Neuronal stem cell (in vitro differentiated cells): ENCODE results near the gene ANTXR1.
A peak's percentile ranks its signal among the peaks of the same experiment; 100 is the strongest.

ENCODE experiments used
- DNase-seq: peaks from one replicate; pipeline ENCODE4 v3.0.0-alpha.2; 2013; ENCODE audit warnings: low spot score
- H2AFZ ChIP-seq: one replicate; pipeline ENCODE4 v1.6.1; 2013; ENCODE audit warnings: mild to moderate bottlenecking, low read length, inconsistent platforms
- H2AK5ac ChIP-seq: 2 replicates; pipeline ENCODE4 v1.6.1; 2013; ENCODE audit warnings: low read depth, mild to moderate bottlenecking, inconsistent platforms, low read length, moderate library complexity, mixed read lengths
- H2BK120ac ChIP-seq: 2 replicates; pipeline ENCODE4 v1.6.1; 2013; ENCODE audit warnings: low read depth, mild to moderate bottlenecking, inconsistent platforms, low read length, moderate library complexity, mixed read lengths
- H2BK12ac ChIP-seq: one replicate; pipeline ENCODE4 v1.6.1; 2013; ENCODE audit warnings: low read length, inconsistent platforms
- H2BK15ac ChIP-seq: 2 replicates; pipeline ENCODE4 v1.6.1; 2013; ENCODE audit warnings: mild to moderate bottlenecking, low read length, inconsistent platforms, mixed read lengths
- H2BK5ac ChIP-seq: one replicate; pipeline ENCODE4 v1.6.1; 2013; ENCODE audit warnings: inconsistent platforms, mild to moderate bottlenecking, low read length, moderate library complexity
- H3K14ac ChIP-seq: one replicate; pipeline ENCODE4 v1.6.1; 2013; ENCODE audit warnings: low read length, inconsistent platforms
- H3K18ac ChIP-seq: 2 replicates; pipeline ENCODE4 v1.6.1; 2013; ENCODE audit warnings: low read length, inconsistent platforms
- H3K23ac ChIP-seq: 2 replicates; pipeline ENCODE4 v1.6.1; 2013; ENCODE audit warnings: low read depth, mild to moderate bottlenecking, mixed read lengths, low read length, inconsistent platforms; ENCODE audit not compliant: poor library complexity
- H3K27ac ChIP-seq: replicated peaks from 3 replicates; pipeline ENCODE4 v1.5.1; 2013; ENCODE audit warnings: low read length, inconsistent platforms
- H3K27me3 ChIP-seq, 3 experiments: 2 replicates each; pipeline ENCODE4 v1.6.1; 2013; ENCODE audit warnings: low read length in 3 of 3, mild to moderate bottlenecking in 2 of 3, inconsistent platforms in 1 of 3, low read depth in 1 of 3, mixed read lengths in 1 of 3, moderate library complexity in 1 of 3; ENCODE audit not compliant: control insufficient read depth in 3 of 3, insufficient read depth in 3 of 3
- H3K36me3 ChIP-seq, 2 donors: replicated peaks in 1 of 2; 2 replicates each; pipeline ENCODE4 v1.6.1; 2013; ENCODE audit warnings: low read length in 2 of 2; ENCODE audit not compliant: control insufficient read depth in 2 of 2, insufficient read depth in 2 of 2
- H3K4ac ChIP-seq: 2 replicates; pipeline ENCODE4 v1.6.1; 2013; ENCODE audit warnings: inconsistent platforms, mild to moderate bottlenecking, low read length, moderate library complexity
- H3K4me1 ChIP-seq, 2 donors: 1 replicate in 1 of 2; 2 replicates in 1 of 2; pipeline ENCODE4 v1.6.1; 2013; ENCODE audit warnings: low read length in 2 of 2, low read depth in 1 of 2; ENCODE audit not compliant: control insufficient read depth in 2 of 2, insufficient read depth in 1 of 2
- H3K4me2 ChIP-seq: one replicate; pipeline ENCODE4 v1.6.1; 2013; ENCODE audit warnings: mild to moderate bottlenecking, low read length, inconsistent platforms; ENCODE audit not compliant: insufficient read depth, poor library complexity, severe bottlenecking
- H3K4me3 ChIP-seq, 2 donors: 2 replicates each; pipeline ENCODE4 v1.5.1; 2013; ENCODE audit warnings: low read length in 2 of 2, mild to moderate bottlenecking in 2 of 2, inconsistent platforms in 1 of 2, moderate library complexity in 1 of 2
- H3K79me1 ChIP-seq: one replicate; pipeline ENCODE4 v1.6.1; 2013; ENCODE audit warnings: low read depth, mild to moderate bottlenecking, inconsistent platforms, low read length, moderate library complexity
- H3K9ac ChIP-seq: one replicate; pipeline ENCODE4 v1.6.1; 2013; ENCODE audit warnings: mild to moderate bottlenecking, low read depth, low read length, inconsistent platforms; ENCODE audit not compliant: poor library complexity
- H3K9me3 ChIP-seq, 2 donors: replicated peaks in 1 of 2; 2 replicates each; pipeline versions ENCODE3 to v1.6.1; 2013; ENCODE audit warnings: low read length in 2 of 2, mild to moderate bottlenecking in 2 of 2, inconsistent platforms in 1 of 2, low read depth in 1 of 2, mixed read lengths in 1 of 2, moderate library complexity in 1 of 2; ENCODE audit not compliant: control insufficient read depth in 2 of 2, insufficient read depth in 1 of 2
- H4K8ac ChIP-seq: one replicate; pipeline ENCODE4 v1.6.1; 2013; ENCODE audit warnings: low read depth, mild to moderate bottlenecking, inconsistent platforms, low read length, moderate library complexity
- H4K91ac ChIP-seq: one replicate; pipeline ENCODE4 v1.6.1; 2013; ENCODE audit warnings: low read length, low read depth, mild to moderate bottlenecking, inconsistent platforms; ENCODE audit not compliant: poor library complexity
- WGBS, 2 donors: extraction: QIAGEN DNeasy Blood & Tissue Kit; methylation state at CpG; one replicate each; pipeline ENCODE4 v1.1.7; 2013; ENCODE audit warnings: missing lambda C conversion rate in 2 of 2, mixed read lengths in 1 of 2; ENCODE audit not compliant: insufficient read length in 2 of 2, insufficient replicate concordance in 1 of 2; ENCODE audit errors: extremely low coverage in 2 of 2; 5-methylcytosine and 5-hydroxymethylcytosine counted together

Gene ANTXR1

DNA sequence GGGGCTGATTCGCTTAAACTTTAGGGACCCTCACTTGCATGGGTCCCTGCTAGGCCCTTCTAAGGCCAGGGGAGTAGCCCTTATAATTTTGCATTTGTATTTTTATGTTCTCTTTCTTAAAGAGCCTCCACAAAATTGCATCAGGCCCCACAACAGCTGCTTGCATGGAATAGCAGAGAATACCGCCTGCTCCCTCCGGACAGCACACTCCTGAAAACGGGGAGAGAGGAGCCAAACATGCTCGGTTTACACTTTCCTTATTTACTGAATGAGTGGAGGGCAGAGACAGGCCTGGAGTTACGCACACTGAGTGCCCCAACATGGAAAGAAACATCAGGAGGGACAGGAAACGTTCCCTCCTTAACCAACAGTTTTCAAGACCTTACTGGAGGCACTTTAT is 132.2 kb downstream of the ANTXR1 start:
- peaks cover 0 to 5% of the 10 kb centered on the region in 2 donors for H3K36me3 ChIP-seq
- H3K18ac ChIP-seq, result no peak overlapping the region
- H2BK120ac ChIP-seq, result no peak overlapping the region
- H3K4me3 ChIP-seq, result no peak overlapping the region
- H4K8ac ChIP-seq, result no peak overlapping the region
- H3K14ac ChIP-seq, result no peak overlapping the region
- no peak overlapping the region for H3K4ac ChIP-seq
- no peaks in the 10 kb centered on the region for H3K27me3 ChIP-seq
- H3K79me1 ChIP-seq, result no peaks in the 10 kb centered on the region
- no peak overlapping the region for H4K91ac ChIP-seq
- no peak overlapping the region for H2AFZ ChIP-seq
- H2BK12ac ChIP-seq, result no peak overlapping the region
- no peak overlapping the region for H3K4me2 ChIP-seq
- H3K4me1 ChIP-seq, result peaks cover 0 to 9% of the 10 kb centered on the region in 2 donors
- WGBS, 2 donors, result no CpG with 5 or more reads among the region's 7 CpGs
- H3K23ac ChIP-seq, result no peak overlapping the region
- no peak overlapping the region for H3K9ac ChIP-seq
- H2BK5ac ChIP-seq, result no peak overlapping the region
- no peak overlapping the region for H3K27ac ChIP-seq
- no peak overlapping the region for H2AK5ac ChIP-seq
- H2BK15ac ChIP-seq, result no peak overlapping the region
- no peak for DNase-seq
- no peaks in the 10 kb centered on the region for H3K9me3 ChIP-seq

DNA sequence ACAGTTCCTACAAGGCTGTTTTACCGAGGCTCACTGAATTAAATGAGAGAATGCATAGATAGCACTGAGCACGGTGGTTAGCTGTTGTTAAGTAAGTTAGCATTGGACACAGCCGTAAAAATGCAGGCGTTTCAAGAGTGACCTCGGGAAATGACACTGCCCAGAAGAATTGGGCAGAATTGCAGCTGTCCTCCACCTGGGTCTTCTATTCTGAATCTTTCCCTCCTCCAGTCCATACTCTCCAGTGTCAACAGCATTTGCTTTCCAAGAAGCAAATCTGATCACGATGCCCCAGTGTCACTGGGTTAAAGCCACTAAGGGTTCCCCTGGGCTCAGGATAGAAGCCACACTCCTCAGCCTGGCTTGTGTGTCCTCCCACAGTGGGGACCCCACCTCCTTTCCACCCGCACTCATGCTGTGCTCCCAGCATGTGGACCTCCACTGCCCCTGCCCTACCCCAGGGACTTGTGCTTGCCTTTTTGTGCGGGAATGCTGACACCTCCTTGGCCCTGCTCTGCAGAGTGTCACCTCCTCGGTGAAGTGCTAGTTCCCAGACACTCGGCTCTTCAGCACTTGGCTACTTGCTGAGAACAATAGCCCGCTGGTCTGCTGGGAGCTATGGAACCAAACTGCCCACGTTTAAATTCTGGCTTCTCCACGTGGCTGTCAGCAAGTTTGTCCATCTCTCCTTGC is 135.0 kb downstream of the ANTXR1 start:
- no peak overlapping the region for H2BK120ac ChIP-seq
- H3K36me3 ChIP-seq, result peaks cover 0 to 22% of the 10 kb centered on the region in 2 donors
- no CpG with 5 or more reads among the region's 13 CpGs for WGBS, 2 donors
- H2BK12ac ChIP-seq, result no peak overlapping the region
- H3K23ac ChIP-seq, result no peak overlapping the region
- H3K18ac ChIP-seq, result no peak overlapping the region
- no peak overlapping the region for H3K4me2 ChIP-seq
- H2BK15ac ChIP-seq, result no peak overlapping the region
- H3K9me3 ChIP-seq, result peaks cover 0 to 7% of the 10 kb centered on the region in 2 donors
- DNase-seq, result no peak
- peaks cover 0 to 10% of the 10 kb centered on the region in 2 donors for H3K4me1 ChIP-seq
- H3K4ac ChIP-seq, result no peak overlapping the region
- no peak overlapping the region for H2AFZ ChIP-seq
- H2BK5ac ChIP-seq, result no peak overlapping the region
- no peak overlapping the region for H3K9ac ChIP-seq
- H2AK5ac ChIP-seq, result no peak overlapping the region
- no peaks in the 10 kb centered on the region for H3K27me3 ChIP-seq
- H4K8ac ChIP-seq, result no peak overlapping the region
- H3K27ac ChIP-seq, result no peak overlapping the region
- no peak overlapping the region for H4K91ac ChIP-seq
- no peak overlapping the region for H3K4me3 ChIP-seq
- H3K79me1 ChIP-seq, result no peaks in the 10 kb centered on the region
- H3K14ac ChIP-seq, result no peak overlapping the region

DNA sequence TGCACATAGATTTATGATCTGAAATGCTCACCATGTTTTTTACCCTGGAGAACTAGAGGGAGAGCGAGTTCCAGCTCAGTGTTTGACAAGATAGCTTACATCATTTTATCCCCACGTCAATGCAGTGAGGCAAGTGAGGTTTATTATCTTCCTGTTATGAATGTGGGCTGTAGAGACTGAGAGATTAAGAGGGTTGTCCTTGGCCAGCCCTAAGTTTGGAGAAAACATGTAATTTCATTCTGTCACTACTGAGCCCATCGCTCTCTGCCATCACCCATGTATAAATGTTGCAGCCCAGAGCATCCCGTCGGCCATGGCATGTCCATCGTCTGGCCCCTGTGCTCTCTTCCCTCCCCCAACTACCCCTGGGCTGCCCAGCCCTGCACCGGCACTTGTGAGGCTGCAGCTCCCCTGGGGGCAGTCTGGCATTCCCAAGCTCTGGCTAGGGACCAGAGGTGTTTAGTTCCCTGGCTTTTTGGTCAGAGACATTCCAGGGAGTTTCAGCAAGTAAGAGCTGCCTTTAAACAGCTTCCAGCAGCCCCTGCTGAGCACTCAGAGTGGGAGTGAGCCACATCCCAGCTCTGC is 136.7 kb downstream of the ANTXR1 start:
- Histone ChIP-seq H2BK120ac (no peak overlapping the region), H2BK15ac (no peak overlapping the region), H2AFZ (no peak overlapping the region), H3K4me1 (peaks cover 0 to 10% of the 10 kb centered on the region in 2 donors), H3K4me3 (no peak overlapping the region), H4K91ac (no peak overlapping the region), H3K14ac (no peak overlapping the region), H3K27ac (no peak overlapping the region), H3K4me2 (no peak overlapping the region), H3K27me3 (no peaks in the 10 kb centered on the region), H3K23ac (no peak overlapping the region), H2BK5ac (no peak overlapping the region), H2BK12ac (no peak overlapping the region), H2AK5ac (no peak overlapping the region), H4K8ac (no peak overlapping the region), H3K36me3 (peaks cover 0 to 38% of the 10 kb centered on the region in 2 donors), H3K4ac (no peak overlapping the region), H3K9me3 (peaks cover 0 to 9% of the 10 kb centered on the region in 2 donors), H3K79me1 (no peaks in the 10 kb centered on the region), H3K18ac (no peak overlapping the region), H3K9ac (no peak overlapping the region)
- DNase-seq, result peak; percentile 23
- WGBS, 2 donors, result no CpG with 5 or more reads among the region's 7 CpGs

DNA sequence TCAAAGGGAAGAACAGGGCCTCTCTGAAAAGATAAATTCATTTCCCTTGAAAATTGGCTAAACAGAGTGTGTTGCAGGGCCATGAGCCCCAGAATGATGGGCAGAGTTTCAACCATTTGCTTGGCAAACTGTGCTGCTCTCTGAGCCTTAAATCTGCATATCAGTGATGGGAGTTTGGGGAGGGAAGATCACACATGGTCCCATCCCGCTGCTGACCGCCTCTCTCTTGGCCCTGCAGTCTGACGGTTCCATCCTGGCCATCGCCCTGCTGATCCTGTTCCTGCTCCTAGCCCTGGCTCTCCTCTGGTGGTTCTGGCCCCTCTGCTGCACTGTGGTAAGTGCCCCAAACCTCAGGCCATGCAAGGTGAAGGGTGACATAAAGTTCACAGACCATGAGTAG is 139.0 kb downstream of the ANTXR1 start:
- no peak for DNase-seq
- H3K4ac ChIP-seq, result no peak overlapping the region
- H2BK120ac ChIP-seq, result no peak overlapping the region
- no peak overlapping the region for H2BK5ac ChIP-seq
- peaks cover 0 to 9% of the 10 kb centered on the region in 2 donors for H3K9me3 ChIP-seq
- H3K18ac ChIP-seq, result no peak overlapping the region
- no peak overlapping the region for H2BK15ac ChIP-seq
- peaks cover 0 to 48% of the 10 kb centered on the region in 2 donors for H3K36me3 ChIP-seq
- H3K4me3 ChIP-seq, result no peak overlapping the region
- H3K14ac ChIP-seq, result no peak overlapping the region
- no peaks in the 10 kb centered on the region for H3K27me3 ChIP-seq
- H3K27ac ChIP-seq, result no peak overlapping the region
- H3K23ac ChIP-seq, result no peak overlapping the region
- H4K8ac ChIP-seq, result no peak overlapping the region
- H3K79me1 ChIP-seq, result no peaks in the 10 kb centered on the region
- H3K4me2 ChIP-seq, result no peak overlapping the region
- peaks cover 0 to 8% of the 10 kb centered on the region in 2 donors for H3K4me1 ChIP-seq
- H3K9ac ChIP-seq, result no peak overlapping the region
- no peak overlapping the region for H4K91ac ChIP-seq
- H2AK5ac ChIP-seq, result no peak overlapping the region
- no peak overlapping the region for H2AFZ ChIP-seq
- no CpG with 5 or more reads among the region's 4 CpGs for WGBS, 2 donors
- H2BK12ac ChIP-seq, result no peak overlapping the region
